ENCODE data around the gene TRA2A. TPM values are rescaled to one million over a fixed set of nuclear protein-coding genes. Genes with fewer than 3 reads are reported as not detected.

TRA2A gene
- total RNA-seq, 2 donors from 2014 or later: 34.3 to 46.0 TPM

- TF ChIP-seq POLR2A (IDR thresholded peaks at IDR 0.05) (no peak), CTCF (IDR thresholded peaks at IDR 0.05) (no peak), POLR2AphosphoS5 (IDR thresholded peaks at IDR 0.05) (no peak)
- H3K9me3 ChIP-seq: no peaks in the 10 kb centered on the region
- peaks cover 9% of the 10 kb centered on the region for H3K4me1 ChIP-seq (replicated peaks)
- 12% methylated on average over 44 of the region's 44 CpGs for WGBS
- H3K4me3 ChIP-seq: no peak overlapping the region
- H3K36me3 ChIP-seq: no peaks in the 10 kb centered on the region
- no peak for DNase-seq (ENCODE audit: low spot score)
- intact Hi-C loops (cut with DNase I): no loop called here
- peaks cover 75% of the 10 kb centered on the region for H3K27me3 ChIP-seq (replicated peaks; ENCODE audit: insufficient read depth)
- H3K27ac ChIP-seq: no peak overlapping the region
Observed at GRCh38 chr7:23471106-23471859, 60.5 kb downstream of the TRA2A start.

GRCh38 chr7:23470330-23471105, 61.3 kb downstream of the TRA2A start, which contains the start of gene IGF2BP3:
TSS of gene IGF2BP3 (minus strand) at chr7:23470491. CDS start at chr7:23470110, 381 bp downstream.
- 3% methylated on average over 34 of the region's 34 CpGs for WGBS
- H3K27me3 ChIP-seq (replicated peaks; ENCODE audit: insufficient read depth): peaks cover 75% of the 10 kb centered on the region

GRCh38 chr7:23469961-23470250, 61.9 kb downstream of the TRA2A start:
- no peak overlapping the region for H3K4me3 ChIP-seq
- intact Hi-C loops (cut with DNase I): no loop called here
- no peaks in the 10 kb centered on the region for H3K36me3 ChIP-seq
- peaks cover 9% of the 10 kb centered on the region for H3K4me1 ChIP-seq (replicated peaks)
- no peak for TF ChIP-seq POLR2AphosphoS5 (IDR thresholded peaks at IDR 0.05)
- TF ChIP-seq POLR2A (IDR thresholded peaks at IDR 0.05): no peak
- no peak for TF ChIP-seq CTCF (IDR thresholded peaks at IDR 0.05)
- DNase-seq (ENCODE audit: low spot score): no peak
- no peaks in the 10 kb centered on the region for H3K9me3 ChIP-seq
- H3K27me3 ChIP-seq (replicated peaks; ENCODE audit: insufficient read depth): peaks cover 75% of the 10 kb centered on the region
- no peak overlapping the region for H3K27ac ChIP-seq
- 5% methylated on average over 18 of the region's 18 CpGs for WGBS

More at GRCh38 chr7:23470330-23471105, 61.3 kb downstream of the TRA2A start, which contains the start of gene IGF2BP3:
- TF ChIP-seq POLR2AphosphoS5 (IDR thresholded peaks at IDR 0.05) (no peak), CTCF (IDR thresholded peaks at IDR 0.05) (no peak), POLR2A (IDR thresholded peaks at IDR 0.05) (no peak)
- Histone ChIP-seq H3K4me1 (replicated peaks) (peaks cover 9% of the 10 kb centered on the region), H3K36me3 (no peaks in the 10 kb centered on the region), H3K27ac (no peak within 1 kb of the TSS), H3K9me3 (no peaks in the 10 kb centered on the region), H3K4me3 (no peak within 1 kb of the TSS)
- no peak for DNase-seq (ENCODE audit: low spot score)
- intact Hi-C loops (cut with DNase I): no loop called here

GRCh38 chr7:23469150-23469960, 62.4 kb downstream of the TRA2A start:
- Histone ChIP-seq H3K4me3 (no peak overlapping the region), H3K36me3 (no peaks in the 10 kb centered on the region), H3K27me3 (replicated peaks; ENCODE audit: insufficient read depth) (peaks cover 70% of the 10 kb centered on the region), H3K27ac (no peak overlapping the region), H3K4me1 (replicated peaks) (peaks cover 9% of the 10 kb centered on the region), H3K9me3 (no peaks in the 10 kb centered on the region)
- TF ChIP-seq POLR2AphosphoS5 (IDR thresholded peaks at IDR 0.05) (no peak), POLR2A (IDR thresholded peaks at IDR 0.05) (no peak), CTCF (IDR thresholded peaks at IDR 0.05) (no peak)
- intact Hi-C loops (cut with DNase I): no loop called here
- WGBS: 5% methylated on average over 39 of the region's 91 CpGs
- no peak for DNase-seq (ENCODE audit: low spot score)

Measured in prostate gland (tissue), 2 donors.